ENCODE measurements around the gene CYP2J2. TPM values are rescaled to one million over a fixed set of nuclear protein-coding genes. Genes with fewer than 3 reads are reported as not detected.
A peak's percentile ranks its signal among the peaks of the same experiment; 100 is the strongest.

CYP2J2 gene
- total RNA-seq, 1 experiment from 2014 or later, result 0.46 TPM

DNA sequence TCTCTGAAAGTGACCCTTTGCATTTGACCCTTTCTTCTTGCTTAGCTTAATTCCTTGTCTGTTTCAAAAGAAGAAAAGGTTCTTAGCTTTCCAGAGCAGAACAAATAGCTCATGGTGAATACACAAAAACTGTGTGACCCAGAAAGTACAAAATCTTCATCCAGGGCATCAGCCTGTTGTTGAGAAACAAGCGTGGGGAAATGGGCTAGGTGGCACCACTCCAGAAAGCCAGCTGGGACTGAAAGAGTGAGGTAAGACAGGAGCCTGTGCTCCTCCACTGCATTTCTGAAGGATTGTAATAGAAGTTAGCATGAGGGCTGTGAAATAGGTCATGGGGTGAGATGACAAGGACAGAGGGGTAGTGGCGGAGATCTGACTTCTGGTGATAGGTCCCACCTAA is 45.8 kb downstream of the CYP2J2 start:
- ATAC-seq (no peak), DNase-seq (ENCODE audit: low spot score) (no peak)
- H3K9me3 Mint-ChIP-seq, result no peaks in the 10 kb centered on the region
- TF ChIP-seq, protein P1, sequence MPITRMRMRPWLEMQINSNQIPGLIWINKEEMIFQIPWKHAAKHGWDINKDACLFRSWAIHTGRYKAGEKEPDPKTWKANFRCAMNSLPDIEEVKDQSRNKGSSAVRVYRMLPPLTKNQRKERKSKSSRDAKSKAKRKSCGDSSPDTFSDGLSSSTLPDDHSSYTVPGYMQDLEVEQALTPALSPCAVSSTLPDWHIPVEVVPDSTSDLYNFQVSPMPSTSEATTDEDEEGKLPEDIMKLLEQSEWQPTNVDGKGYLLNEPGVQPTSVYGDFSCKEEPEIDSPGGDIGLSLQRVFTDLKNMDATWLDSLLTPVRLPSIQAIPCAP (CRISPR knock-in tag; IDR thresholded peaks at IDR 0.05), result no peak
- TF ChIP-seq FOXP1 (CRISPR knock-in tag; IDR thresholded peaks at IDR 0.05; ENCODE audit: borderline replicate concordance) (no peak), ZNF671 (CRISPR knock-in tag; IDR thresholded peaks at IDR 0.05) (no peak), TEAD1 (CRISPR knock-in tag; IDR thresholded peaks at IDR 0.05) (no peak), ZNF317 (CRISPR knock-in tag; IDR thresholded peaks at IDR 0.05; ENCODE audit: borderline replicate concordance, low read depth) (no peak)
- H3K27ac Mint-ChIP-seq, result no peak overlapping the region
- no peaks in the 10 kb centered on the region for H3K36me3 Mint-ChIP-seq
- H3K4me1 Mint-ChIP-seq, result no peaks in the 10 kb centered on the region; the same call in 1 of the 2 replicates
- H3K27me3 Mint-ChIP-seq (ENCODE audit: low read depth), result no peaks in the 10 kb centered on the region; the same call in 1 of the 2 replicates
- ChIA-PET CTCF (interaction anchor here (1.0 to 6.7 kb wide), 3 partner anchors 64 to 922 kb away, joined by 3 to 156 read pairs (median 3); no protein-coding TSS in a partner anchor), POLR2A (interaction anchor here (2.7 kb wide), 1 partner anchor 67 kb away, joined by 7 read pairs; no protein-coding TSS in a partner anchor)
- H3K4me3 Mint-ChIP-seq, result no peak overlapping the region

DNA sequence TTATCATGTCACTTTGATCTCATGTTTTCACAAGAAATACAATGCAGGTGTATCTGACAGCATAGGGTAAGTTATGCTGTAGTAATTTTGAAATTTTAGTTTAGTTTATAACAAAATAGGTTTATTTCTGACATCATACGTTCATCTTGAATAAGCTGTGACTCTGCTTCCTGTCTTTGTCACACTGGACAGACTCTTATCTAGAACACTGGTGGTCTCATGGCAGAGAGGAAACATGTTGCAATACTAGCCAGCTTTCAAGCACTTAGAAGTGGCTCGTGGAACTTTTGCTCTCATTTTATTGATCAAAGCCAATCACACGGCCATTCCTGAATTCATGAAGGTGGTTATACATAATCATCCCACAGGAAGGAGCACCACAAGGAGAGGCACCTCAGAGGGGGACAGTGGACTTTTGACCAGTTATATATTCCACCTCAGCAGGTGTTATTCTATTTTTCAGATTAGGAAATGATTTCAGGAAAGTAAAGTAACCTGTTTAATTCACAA is 46.5 kb downstream of the CYP2J2 start:
- CTCF ChIA-PET, result interaction anchor here (1.0 to 6.7 kb wide), 3 partner anchors 65 to 922 kb away, joined by 3 to 156 read pairs (median 3); no protein-coding TSS in a partner anchor
- ATAC-seq (no peak), DNase-seq (ENCODE audit: low spot score) (no peak)
- Mint-ChIP-seq H3K4me3 (no peak overlapping the region), H3K4me1 (no peaks in the 10 kb centered on the region; the same call in 1 of the 2 replicates), H3K9me3 (no peaks in the 10 kb centered on the region), H3K27me3 (ENCODE audit: low read depth) (no peaks in the 10 kb centered on the region; the same call in 1 of the 2 replicates), H3K27ac (no peak overlapping the region), H3K36me3 (no peaks in the 10 kb centered on the region)
- TF ChIP-seq, protein P2, sequence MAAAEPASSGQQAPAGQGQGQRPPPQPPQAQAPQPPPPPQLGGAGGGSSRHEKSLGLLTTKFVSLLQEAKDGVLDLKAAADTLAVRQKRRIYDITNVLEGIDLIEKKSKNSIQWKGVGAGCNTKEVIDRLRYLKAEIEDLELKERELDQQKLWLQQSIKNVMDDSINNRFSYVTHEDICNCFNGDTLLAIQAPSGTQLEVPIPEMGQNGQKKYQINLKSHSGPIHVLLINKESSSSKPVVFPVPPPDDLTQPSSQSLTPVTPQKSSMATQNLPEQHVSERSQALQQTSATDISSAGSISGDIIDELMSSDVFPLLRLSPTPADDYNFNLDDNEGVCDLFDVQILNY (CRISPR knock-in tag; IDR thresholded peaks at IDR 0.05), result no peak
- no peak for TF ChIP-seq ATF1 (CRISPR knock-in tag; IDR thresholded peaks at IDR 0.05)
- TF ChIP-seq, protein P3, sequence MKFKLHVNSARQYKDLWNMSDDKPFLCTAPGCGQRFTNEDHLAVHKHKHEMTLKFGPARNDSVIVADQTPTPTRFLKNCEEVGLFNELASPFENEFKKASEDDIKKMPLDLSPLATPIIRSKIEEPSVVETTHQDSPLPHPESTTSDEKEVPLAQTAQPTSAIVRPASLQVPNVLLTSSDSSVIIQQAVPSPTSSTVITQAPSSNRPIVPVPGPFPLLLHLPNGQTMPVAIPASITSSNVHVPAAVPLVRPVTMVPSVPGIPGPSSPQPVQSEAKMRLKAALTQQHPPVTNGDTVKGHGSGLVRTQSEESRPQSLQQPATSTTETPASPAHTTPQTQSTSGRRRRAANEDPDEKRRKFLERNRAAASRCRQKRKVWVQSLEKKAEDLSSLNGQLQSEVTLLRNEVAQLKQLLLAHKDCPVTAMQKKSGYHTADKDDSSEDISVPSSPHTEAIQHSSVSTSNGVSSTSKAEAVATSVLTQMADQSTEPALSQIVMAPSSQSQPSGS (CRISPR knock-in tag; IDR thresholded peaks at IDR 0.05; ENCODE audit: borderline replicate concordance, low read depth), result no peak
- TF ChIP-seq, protein P4, sequence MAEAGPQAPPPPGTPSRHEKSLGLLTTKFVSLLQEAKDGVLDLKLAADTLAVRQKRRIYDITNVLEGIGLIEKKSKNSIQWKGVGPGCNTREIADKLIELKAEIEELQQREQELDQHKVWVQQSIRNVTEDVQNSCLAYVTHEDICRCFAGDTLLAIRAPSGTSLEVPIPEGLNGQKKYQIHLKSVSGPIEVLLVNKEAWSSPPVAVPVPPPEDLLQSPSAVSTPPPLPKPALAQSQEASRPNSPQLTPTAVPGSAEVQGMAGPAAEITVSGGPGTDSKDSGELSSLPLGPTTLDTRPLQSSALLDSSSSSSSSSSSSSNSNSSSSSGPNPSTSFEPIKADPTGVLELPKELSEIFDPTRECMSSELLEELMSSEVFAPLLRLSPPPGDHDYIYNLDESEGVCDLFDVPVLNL (CRISPR knock-in tag; IDR thresholded peaks at IDR 0.05; ENCODE audit: borderline replicate concordance, low read depth), result no peak
- TF ChIP-seq, protein P5, sequence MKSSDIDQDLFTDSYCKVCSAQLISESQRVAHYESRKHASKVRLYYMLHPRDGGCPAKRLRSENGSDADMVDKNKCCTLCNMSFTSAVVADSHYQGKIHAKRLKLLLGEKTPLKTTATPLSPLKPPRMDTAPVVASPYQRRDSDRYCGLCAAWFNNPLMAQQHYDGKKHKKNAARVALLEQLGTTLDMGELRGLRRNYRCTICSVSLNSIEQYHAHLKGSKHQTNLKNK (CRISPR knock-in tag; IDR thresholded peaks at IDR 0.05), result no peak
- POLR2A ChIA-PET, result interaction anchor here (2.7 kb wide), 1 partner anchor 67 kb away, joined by 7 read pairs; no protein-coding TSS in a partner anchor

DNA sequence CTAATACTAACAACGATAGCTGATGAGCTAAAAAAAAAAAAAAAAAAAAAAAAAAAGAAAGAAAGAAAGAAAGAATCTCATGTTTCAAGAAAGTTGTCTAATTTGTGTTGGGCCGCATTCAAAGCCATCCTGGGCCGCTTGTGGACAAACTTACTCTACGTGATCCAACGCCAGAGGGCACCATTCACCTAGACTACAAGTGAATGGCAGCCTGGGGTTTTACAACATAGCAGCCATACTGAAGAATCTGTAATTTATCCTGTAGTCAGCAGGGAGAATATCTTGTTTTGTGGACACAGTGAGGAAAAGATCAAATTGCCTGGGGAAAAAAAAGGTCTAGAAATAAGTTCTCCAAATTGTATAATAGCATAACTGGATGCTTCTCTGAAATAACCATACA is 47.0 kb downstream of the CYP2J2 start:
- Mint-ChIP-seq H3K27me3 (ENCODE audit: low read depth) (no peaks in the 10 kb centered on the region; the same call in 1 of the 2 replicates), H3K4me1 (no peaks in the 10 kb centered on the region; the same call in 1 of the 2 replicates), H3K27ac (no peak overlapping the region), H3K9me3 (no peaks in the 10 kb centered on the region), H3K4me3 (no peak overlapping the region), H3K36me3 (no peaks in the 10 kb centered on the region)
- CTCF ChIA-PET, result interaction anchor here (1.2 to 6.7 kb wide), 2 partner anchors 21 to 65 kb away, joined by 3 to 156 read pairs; no protein-coding TSS in a partner anchor
- POLR2A ChIA-PET, result interaction anchor here (2.7 kb wide), 1 partner anchor 68 kb away, joined by 7 read pairs; no protein-coding TSS in a partner anchor
- ATAC-seq (peak; percentile 91), DNase-seq (ENCODE audit: low spot score) (peak; percentile 73)
- TF ChIP-seq, protein P6, sequence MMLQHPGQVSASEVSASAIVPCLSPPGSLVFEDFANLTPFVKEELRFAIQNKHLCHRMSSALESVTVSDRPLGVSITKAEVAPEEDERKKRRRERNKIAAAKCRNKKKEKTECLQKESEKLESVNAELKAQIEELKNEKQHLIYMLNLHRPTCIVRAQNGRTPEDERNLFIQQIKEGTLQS (CRISPR knock-in tag; conservative IDR thresholded peaks at IDR 0.05), result no peak
- no peak for TF ChIP-seq NR3C1 (CRISPR knock-in tag; conservative IDR thresholded peaks at IDR 0.05; ENCODE audit: low read depth)
- TF ChIP-seq, protein P7, sequence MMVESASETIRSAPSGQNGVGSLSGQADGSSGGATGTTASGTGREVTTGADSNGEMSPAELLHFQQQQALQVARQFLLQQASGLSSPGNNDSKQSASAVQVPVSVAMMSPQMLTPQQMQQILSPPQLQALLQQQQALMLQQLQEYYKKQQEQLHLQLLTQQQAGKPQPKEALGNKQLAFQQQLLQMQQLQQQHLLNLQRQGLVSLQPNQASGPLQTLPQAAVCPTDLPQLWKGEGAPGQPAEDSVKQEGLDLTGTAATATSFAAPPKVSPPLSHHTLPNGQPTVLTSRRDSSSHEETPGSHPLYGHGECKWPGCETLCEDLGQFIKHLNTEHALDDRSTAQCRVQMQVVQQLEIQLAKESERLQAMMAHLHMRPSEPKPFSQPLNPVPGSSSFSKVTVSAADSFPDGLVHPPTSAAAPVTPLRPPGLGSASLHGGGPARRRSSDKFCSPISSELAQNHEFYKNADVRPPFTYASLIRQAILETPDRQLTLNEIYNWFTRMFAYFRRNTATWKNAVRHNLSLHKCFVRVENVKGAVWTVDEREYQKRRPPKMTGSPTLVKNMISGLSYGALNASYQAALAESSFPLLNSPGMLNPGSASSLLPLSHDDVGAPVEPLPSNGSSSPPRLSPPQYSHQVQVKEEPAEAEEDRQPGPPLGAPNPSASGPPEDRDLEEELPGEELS (CRISPR knock-in tag; IDR thresholded peaks at IDR 0.05), result no peak
- TF ChIP-seq, protein P8, sequence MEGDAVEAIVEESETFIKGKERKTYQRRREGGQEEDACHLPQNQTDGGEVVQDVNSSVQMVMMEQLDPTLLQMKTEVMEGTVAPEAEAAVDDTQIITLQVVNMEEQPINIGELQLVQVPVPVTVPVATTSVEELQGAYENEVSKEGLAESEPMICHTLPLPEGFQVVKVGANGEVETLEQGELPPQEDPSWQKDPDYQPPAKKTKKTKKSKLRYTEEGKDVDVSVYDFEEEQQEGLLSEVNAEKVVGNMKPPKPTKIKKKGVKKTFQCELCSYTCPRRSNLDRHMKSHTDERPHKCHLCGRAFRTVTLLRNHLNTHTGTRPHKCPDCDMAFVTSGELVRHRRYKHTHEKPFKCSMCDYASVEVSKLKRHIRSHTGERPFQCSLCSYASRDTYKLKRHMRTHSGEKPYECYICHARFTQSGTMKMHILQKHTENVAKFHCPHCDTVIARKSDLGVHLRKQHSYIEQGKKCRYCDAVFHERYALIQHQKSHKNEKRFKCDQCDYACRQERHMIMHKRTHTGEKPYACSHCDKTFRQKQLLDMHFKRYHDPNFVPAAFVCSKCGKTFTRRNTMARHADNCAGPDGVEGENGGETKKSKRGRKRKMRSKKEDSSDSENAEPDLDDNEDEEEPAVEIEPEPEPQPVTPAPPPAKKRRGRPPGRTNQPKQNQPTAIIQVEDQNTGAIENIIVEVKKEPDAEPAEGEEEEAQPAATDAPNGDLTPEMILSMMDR (IDR thresholded peaks at IDR 0.05), result peak; percentile 44

Measured in WTC11 (cell line).